Small intestine (tissue), 7 donors: ENCODE measurements around the gene DEGS2. TPM values are rescaled to one million over a fixed set of nuclear protein-coding genes. Genes with fewer than 3 reads are reported as not detected.
"Not testable (repeated sequence)": the region's sequence is repeated elsewhere in the genome, so short reads cannot be mapped to it uniquely, and the experiment has no call there.

Experiments used
- DNase-seq, 2 donors: peaks; one replicate each; pipeline versions ENCODE4 v3.0.0 to v3.0.0-alpha.2; 2013
- FAIRE-seq: peaks from 2 replicates; lab custom pipeline; 2012; peaks lifted over from hg19 to GRCh38; lab: Jason Lieb, UNC
- H3K27ac ChIP-seq, 3 donors: one replicate each; pipeline ENCODE4 v1.5.1; 2013; ENCODE audit warnings: low read length in 2 of 3, mild to moderate bottlenecking in 2 of 3, control low read depth in 1 of 3, inconsistent platforms in 1 of 3, low read depth in 1 of 3, moderate library complexity in 1 of 3
- H3K27me3 ChIP-seq, 3 donors: one replicate each; pipeline ENCODE4 v1.6.1; 2013; ENCODE audit warnings: low read length in 3 of 3, inconsistent platforms in 1 of 3; ENCODE audit not compliant: control insufficient read depth in 3 of 3, insufficient read depth in 3 of 3
- H3K36me3 ChIP-seq, 3 donors: one replicate each; pipeline ENCODE4 v1.6.1; 2013; ENCODE audit warnings: low read length in 3 of 3, inconsistent platforms in 1 of 3, low read depth in 1 of 3, mild to moderate bottlenecking in 1 of 3, moderate library complexity in 1 of 3; ENCODE audit not compliant: control insufficient read depth in 3 of 3, insufficient read depth in 2 of 3
- H3K4me1 ChIP-seq, 3 donors: one replicate each; pipeline ENCODE4 v1.6.1; 2013; ENCODE audit warnings: low read length in 2 of 3, inconsistent platforms in 1 of 3, low read depth in 1 of 3, mild to moderate bottlenecking in 1 of 3, moderate library complexity in 1 of 3; ENCODE audit not compliant: control insufficient read depth in 3 of 3, insufficient read depth in 2 of 3
- H3K4me3 ChIP-seq, 3 donors: one replicate each; pipeline ENCODE4 v1.5.1; 2013; ENCODE audit warnings: low read length in 3 of 3, control low read depth in 1 of 3, inconsistent platforms in 1 of 3, low read depth in 1 of 3, mild to moderate bottlenecking in 1 of 3, moderate library complexity in 1 of 3
- H3K9me3 ChIP-seq, 2 donors: one replicate each; pipeline ENCODE4 v1.6.1; 2013; ENCODE audit warnings: low read depth in 1 of 2, low read length in 1 of 2; ENCODE audit not compliant: control insufficient read depth in 2 of 2, insufficient read depth in 1 of 2
- WGBS, 3 donors: extraction: QIAGEN DNeasy Blood & Tissue Kit; methylation state at CpG; one replicate each; pipeline ENCODE4 v1.1.7; 2013; 5-methylcytosine and 5-hydroxymethylcytosine counted together
- polyA plus RNA-seq, 4 donors: library from polyadenylated mRNA; stranded (reverse) in 3 of 4; unstranded in 1 of 4; fragments of 200-250 nt in 3 of 4; fragments of 120-200 nt in 1 of 4; gene quantifications; one replicate each; pipeline versions ENCODE4 v1.2.1 to v1.2.3, GENCODE V29; 2013
- donor health status: healthy with polysubstance abuse.
- donor health status: control.
- donor health status: control.
- donor health status: Bipolar disorder and iron deficiency.
- donor health status: healthy.

Gene DEGS2
- polyA plus RNA-seq, 4 donors: 16.1 to 47.0 (median 24.0) TPM

- Histone ChIP-seq H3K4me1 (peaks cover 4 to 35% (median 5%) of the 10 kb centered on the region in 3 donors), H3K9me3 (peaks cover 0 to 8% of the 10 kb centered on the region in 2 donors), H3K36me3 (peaks cover 0 to 4% (median 0%) of the 10 kb centered on the region in 3 donors), H3K4me3 (no peak overlapping the region), H3K27me3 (no peaks in the 10 kb centered on the region), H3K27ac (no peak overlapping the region)
- no peak for FAIRE-seq
- DNase-seq: no peak
- 94 to 100% (median 97%) methylated on average over 1 of the region's 1 CpG for WGBS, 3 donors
Measured at GRCh38 chr14:100190126-100190525, 30.7 kb upstream of the DEGS2 start.

GRCh38 chr14:100188392-100189030 lies 29.1 kb upstream of the DEGS2 start:
- Histone ChIP-seq H3K9me3 (peaks cover 0 to 8% of the 10 kb centered on the region in 2 donors), H3K36me3 (peaks cover 0 to 4% (median 0%) of the 10 kb centered on the region in 3 donors), H3K4me1 (peaks cover 4 to 33% (median 5%) of the 10 kb centered on the region in 3 donors), H3K4me3 (no peak overlapping the region), H3K27me3 (no peaks in the 10 kb centered on the region), H3K27ac (peak overlapping the region in 2 of 3 donors; percentile 33 to 88)
- FAIRE-seq (no peak), DNase-seq (peak; percentile 48 to 93)
- WGBS, 3 donors: 29 to 71% (median 40%) methylated on average over 12 of the region's 12 CpGs

- peaks cover 0 to 4% (median 0%) of the 10 kb centered on the region in 3 donors for H3K36me3 ChIP-seq
- H3K9me3 ChIP-seq: peaks cover 0 to 8% of the 10 kb centered on the region in 2 donors
- H3K27me3 ChIP-seq: no peaks in the 10 kb centered on the region
- H3K4me3 ChIP-seq: no peak overlapping the region
- FAIRE-seq (no peak), DNase-seq (peak; percentile 74 to 94)
- WGBS, 3 donors: 21 to 67% (median 36%) methylated on average over 11 to 12 of the region's 12 CpGs
- peaks cover 3 to 25% (median 5%) of the 10 kb centered on the region in 3 donors for H3K4me1 ChIP-seq
- H3K27ac ChIP-seq: peak overlapping the region; percentile 13 to 88 (median 79)
Measured at GRCh38 chr14:100187247-100187833, 27.9 kb upstream of the DEGS2 start.

GRCh38 chr14:100181876-100182551 lies 22.6 kb upstream of the DEGS2 start:
- not testable (repeated sequence) for DNase-seq, H3K27me3 ChIP-seq, H3K36me3 ChIP-seq, H3K27ac ChIP-seq, H3K4me3 ChIP-seq, H3K4me1 ChIP-seq, H3K9me3 ChIP-seq, FAIRE-seq
- WGBS, 3 donors: 54 to 92% (median 74%) methylated on average over 2 to 3 of the region's 4 CpGs

- not testable (repeated sequence) for H3K4me3 ChIP-seq, FAIRE-seq, H3K27me3 ChIP-seq, H3K9me3 ChIP-seq, H3K36me3 ChIP-seq, DNase-seq, H3K4me1 ChIP-seq, H3K27ac ChIP-seq
- 95% methylated on average over 14 to 28 of the region's 30 CpGs for WGBS, 3 donors
Measured at GRCh38 chr14:100180671-100181070, 21.2 kb upstream of the DEGS2 start.

- no peak overlapping the region for H3K4me3 ChIP-seq
- no peaks in the 10 kb centered on the region for H3K27me3 ChIP-seq
- H3K4me1 ChIP-seq: peaks cover 0 to 2% (median 0%) of the 10 kb centered on the region in 3 donors
- 89 to 91% (median 90%) methylated on average over 6 to 7 of the region's 7 CpGs for WGBS, 3 donors
- H3K9me3 ChIP-seq: no peaks in the 10 kb centered on the region
- peak overlapping the region in 1 of 3 donors; percentile 76 for H3K27ac ChIP-seq
- H3K36me3 ChIP-seq: no peaks in the 10 kb centered on the region
- DNase-seq (no peak), FAIRE-seq (no peak)
Measured at GRCh38 chr14:100178691-100179090, 19.2 kb upstream of the DEGS2 start.

- Histone ChIP-seq H3K27me3 (no peaks in the 10 kb centered on the region), H3K9me3 (no peaks in the 10 kb centered on the region), H3K27ac (no peak overlapping the region), H3K4me3 (no peak overlapping the region), H3K4me1 (peaks cover 0 to 2% (median 0%) of the 10 kb centered on the region in 3 donors), H3K36me3 (no peaks in the 10 kb centered on the region)
- FAIRE-seq: no peak
- WGBS, 3 donors: 68 to 88% (median 71%) methylated on average over 14 of the region's 14 CpGs
- peak in 1 of 2 donors; percentile 42 for DNase-seq
Measured at GRCh38 chr14:100176811-100177327, 17.4 kb upstream of the DEGS2 start.

DNA sequence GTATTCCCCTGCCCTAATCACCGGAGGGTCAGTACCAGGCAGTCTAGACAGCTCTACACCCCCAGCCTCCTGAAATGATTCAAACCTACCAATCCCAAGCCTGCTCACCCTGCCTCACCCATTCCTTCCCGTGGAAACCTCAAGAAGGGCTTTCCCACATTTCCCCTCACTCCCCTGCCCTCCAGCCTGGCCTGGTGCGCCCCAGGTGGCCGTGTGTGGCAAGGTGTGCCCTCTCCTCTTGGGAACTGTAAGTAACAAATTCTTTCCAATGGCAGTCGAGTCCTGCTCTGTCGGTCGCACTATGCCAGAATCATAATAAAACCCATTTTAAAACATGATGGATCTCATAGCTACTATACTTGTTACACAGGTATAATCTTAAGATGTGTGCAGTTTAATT lies 13.9 kb upstream of the DEGS2 start:
- no peaks in the 10 kb centered on the region for H3K9me3 ChIP-seq
- no peak for FAIRE-seq
- no peak overlapping the region for H3K27ac ChIP-seq
- WGBS, 3 donors: 76 to 82% (median 76%) methylated on average over 7 of the region's 7 CpGs
- H3K4me3 ChIP-seq: no peak overlapping the region
- H3K36me3 ChIP-seq: no peaks in the 10 kb centered on the region
- no peaks in the 10 kb centered on the region for H3K27me3 ChIP-seq
- no peaks in the 10 kb centered on the region for H3K4me1 ChIP-seq
- no peak for DNase-seq
